GM12875 (cell line): ENCODE data around the gene PCDHA1.

ENCODE experiments used
- H3K4me3 ChIP-seq: one replicate; pipeline ENCODE4 v1.5.1; 2011; ENCODE audit warnings: low read depth, low read length, control low read depth
- CTCF ChIP-seq: IDR thresholded peaks from 2 replicates; pipeline ENCODE4 v1.5.1; 2011; ENCODE audit warnings: low read depth, mild to moderate bottlenecking, control low read depth, inconsistent platforms, low read length, moderate library complexity, borderline replicate concordance; ENCODE audit not compliant: insufficient read depth

Gene PCDHA1

GRCh38 chr5:141050622-141051520 lies 264.9 kb downstream of the PCDHA1 start, which contains the start of gene PCDHB1:
TSS of gene PCDHB1 (plus strand) at chr5:141051374. CDS start at chr5:141051471, 97 bp downstream.
- TF ChIP-seq CTCF = no peak
- no peak within 1 kb of the TSS for H3K4me3 ChIP-seq

- H3K4me3 ChIP-seq = no peak overlapping the region
- TF ChIP-seq CTCF = no peak
Observed at GRCh38 chr5:141051521-141051866, 265.6 kb downstream of the PCDHA1 start.
